Measurements from ENCODE around the gene POLR3G. TPM values are rescaled to one million over a fixed set of nuclear protein-coding genes. Genes with fewer than 3 reads are reported as not detected.

POLR3G gene
- total and polyA plus RNA-seq, 9 donors, result 0.79 to 4.2 (median 1.8) TPM

- Histone ChIP-seq H3K27me3 (no peaks in the 10 kb centered on the region), H3K27ac (no peak overlapping the region), H3K4me1 (ENCODE audit: insufficient read depth) (no peaks in the 10 kb centered on the region), H3K4me3 (no peak overlapping the region), H3K9me3 (no peaks in the 10 kb centered on the region), H3K36me3 (no peaks in the 10 kb centered on the region)
- intact Hi-C loops (cut with DNase I), result no loop called here
- no peak for TF ChIP-seq POLR2A (IDR thresholded peaks at IDR 0.05)
- no peak for TF ChIP-seq EP300 (IDR thresholded peaks at IDR 0.05)
- no peak for TF ChIP-seq CTCF (IDR thresholded peaks at IDR 0.05)
- WGBS, 3 donors, result 54 to 56% (median 55%) methylated on average over 2 of the region's 2 CpGs
- no peak for DNase-seq
These were observed 34.0 kb upstream of the POLR3G start for GRCh38 chr5:90440644-90441043.

GRCh38 chr5:90446961-90447360 is 27.7 kb upstream of the POLR3G start:
- Histone ChIP-seq H3K4me3 (no peak overlapping the region), H3K36me3 (no peaks in the 10 kb centered on the region), H3K9me3 (no peaks in the 10 kb centered on the region), H3K27me3 (no peaks in the 10 kb centered on the region), H3K4me1 (ENCODE audit: insufficient read depth) (no peaks in the 10 kb centered on the region), H3K27ac (no peak overlapping the region)
- no peak for DNase-seq
- intact Hi-C loops (cut with DNase I), result no loop called here
- TF ChIP-seq POLR2A (IDR thresholded peaks at IDR 0.05) (no peak), EP300 (IDR thresholded peaks at IDR 0.05) (no peak), CTCF (IDR thresholded peaks at IDR 0.05) (no peak)

- Histone ChIP-seq H3K36me3 (no peaks in the 10 kb centered on the region), H3K27ac (no peak overlapping the region), H3K27me3 (no peaks in the 10 kb centered on the region), H3K4me1 (ENCODE audit: insufficient read depth) (no peaks in the 10 kb centered on the region), H3K9me3 (no peaks in the 10 kb centered on the region), H3K4me3 (no peak overlapping the region)
- WGBS, 3 donors, result 70 to 82% (median 74%) methylated on average over 4 of the region's 4 CpGs
- no peak for DNase-seq
- intact Hi-C loops (cut with DNase I), result no loop called here
- TF ChIP-seq EP300 (IDR thresholded peaks at IDR 0.05) (no peak), CTCF (IDR thresholded peaks at IDR 0.05) (no peak), POLR2A (IDR thresholded peaks at IDR 0.05) (no peak)
These were observed 13.4 kb upstream of the POLR3G start for GRCh38 chr5:90461288-90461687.

- DNase-seq, result no peak
- H3K4me3 ChIP-seq, result peak overlapping the region; percentile 55
- TF ChIP-seq CTCF (IDR thresholded peaks at IDR 0.05), result no peak
- no peak for TF ChIP-seq POLR2A (IDR thresholded peaks at IDR 0.05)
- no peak for TF ChIP-seq EP300 (IDR thresholded peaks at IDR 0.05)
- H3K36me3 ChIP-seq, result no peaks in the 10 kb centered on the region
- H3K27ac ChIP-seq, result no peak overlapping the region
- H3K4me1 ChIP-seq (ENCODE audit: insufficient read depth), result peaks cover 4% of the 10 kb centered on the region
- H3K27me3 ChIP-seq, result no peaks in the 10 kb centered on the region
- intact Hi-C loops (cut with DNase I), result loop anchor here in 1 of 4 donors (10.0 kb wide), 1 partner anchor 52 kb away; the partner anchor contains the start of gene LYSMD3
- 25 to 44% (median 32%) methylated on average over 9 of the region's 9 CpGs for WGBS, 3 donors
- H3K9me3 ChIP-seq, result no peaks in the 10 kb centered on the region
These were observed 1.8 kb upstream of the POLR3G start for GRCh38 chr5:90472783-90473395.
